GM19351 (cell line): ENCODE results near the gene SYTL1.
A peak's percentile ranks its signal among the peaks of the same experiment; 100 is the strongest.

Experiments
- ATAC-seq: cut with Tn5 transposase; IDR thresholded peaks from one replicate; pipeline ENCODE4 v1.9.1; 2021; ENCODE audit warnings: mild to moderate bottlenecking, moderate library complexity; ENCODE audit not compliant: unreplicated experiment

The SYTL1 gene

GRCh38 chr1:27363766-27364695 lies 22.2 kb downstream of the SYTL1 start:
- no peak for ATAC-seq

GRCh38 chr1:27364696-27365371 lies 23.0 kb downstream of the SYTL1 start:
- no peak for ATAC-seq

- ATAC-seq: peak; percentile 40
These were observed 23.7 kb downstream of the SYTL1 start for GRCh38 chr1:27365372-27366112.

GRCh38 chr1:27366113-27366410 lies 24.2 kb downstream of the SYTL1 start:
- peak; percentile 38 for ATAC-seq

GRCh38 chr1:27366411-27367159 lies 24.8 kb downstream of the SYTL1 start, which contains the start of gene MAP3K6:
Gene MAP3K6, minus strand, starts transcription at chr1:27366961. Its CDS starts 364 bp downstream, at chr1:27366597.
- peak; percentile 37 for ATAC-seq

- ATAC-seq: no peak
These were observed 25.4 kb downstream of the SYTL1 start for GRCh38 chr1:27367160-27367650.

- no peak for ATAC-seq
These were observed 27.2 kb downstream of the SYTL1 start for GRCh38 chr1:27368869-27369582.

GRCh38 chr1:27372022-27372807 lies 30.4 kb downstream of the SYTL1 start:
- no peak for ATAC-seq

- ATAC-seq: no peak
These were observed 31.2 kb downstream of the SYTL1 start for GRCh38 chr1:27372808-27373690.

GRCh38 chr1:27374362-27375086 lies 32.7 kb downstream of the SYTL1 start, which contains the start of gene FCN3:
Gene FCN3, minus strand, starts transcription at chr1:27374824. Its CDS starts 6 bp downstream, at chr1:27374818.
- ATAC-seq: no peak

- no peak for ATAC-seq
These were observed 36.1 kb downstream of the SYTL1 start for GRCh38 chr1:27377760-27378495.

GRCh38 chr1:27379564-27380122 lies 37.8 kb downstream of the SYTL1 start:
- no peak for ATAC-seq

- no peak for ATAC-seq
These were observed 38.4 kb downstream of the SYTL1 start for GRCh38 chr1:27380224-27380623.

GRCh38 chr1:27380766-27381733 lies 39.2 kb downstream of the SYTL1 start:
- ATAC-seq: no peak
